Smooth muscle cell (in vitro differentiated cells): Measurements from ENCODE around the gene TBPL1. TPM values are rescaled to one million over a fixed set of nuclear protein-coding genes. Genes with fewer than 3 reads are reported as not detected.
"Not testable (repeated sequence)": the region's sequence is repeated elsewhere in the genome, so short reads cannot be mapped to it uniquely, and the experiment has no call there.

Source experiments
- DNase-seq: peaks from one replicate; lab custom pipeline; 2025; ENCODE audit not compliant: unreplicated experiment; lab: John Stamatoyannopoulos, UW
- H2AFZ ChIP-seq: fragments of 200-600 bp; sonication (generic); 2 replicates; pipeline ENCODE4 v1.6.0; 2016; ENCODE audit warnings: antibody characterized with exemption, low read depth, mild to moderate bottlenecking
- H3F3A ChIP-seq: fragments of 200-600 bp; sonication (generic); 2 replicates; pipeline ENCODE4 v1.6.0; 2017; ENCODE audit warnings: antibody characterized with exemption, low read depth
- H3K27ac ChIP-seq: fragments of 200-600 bp; sonication (generic); 2 replicates; pipeline ENCODE4 v1.5.1; 2016; ENCODE audit warnings: low read depth, mild to moderate bottlenecking
- H3K27me3 ChIP-seq: fragments of 200-600 bp; sonication (generic); 2 replicates; pipeline ENCODE4 v1.6.1; 2016; ENCODE audit warnings: low read depth, mild to moderate bottlenecking
- H3K36me3 ChIP-seq: fragments of 200-600 bp; sonication (generic); 2 replicates; pipeline ENCODE4 v1.5.1; 2016; ENCODE audit warnings: low read depth
- H3K4me1 ChIP-seq: fragments of 200-600 bp; sonication (generic); 2 replicates; pipeline ENCODE4 v1.5.1; 2016; ENCODE audit warnings: low read depth
- H3K4me2 ChIP-seq: fragments of 200-600 bp; sonication (generic); 2 replicates; pipeline ENCODE4 v1.6.0; 2016; ENCODE audit warnings: mild to moderate bottlenecking
- H3K4me3 ChIP-seq: fragments of 200-600 bp; sonication (generic); 2 replicates; pipeline ENCODE4 v1.5.1; 2016; ENCODE audit warnings: mild to moderate bottlenecking
- H3K79me2 ChIP-seq: fragments of 200-600 bp; sonication (generic); 2 replicates; pipeline ENCODE4 v1.6.0; 2016; ENCODE audit warnings: low read depth, mild to moderate bottlenecking
- H3K9ac ChIP-seq: fragments of 200-600 bp; sonication (generic); 2 replicates; pipeline ENCODE4 v1.6.0; 2016; ENCODE audit warnings: low read depth
- H3K9me3 ChIP-seq: fragments of 200-600 bp; sonication (generic); replicated peaks from 2 replicates; pipeline ENCODE4 v1.5.1; 2016; ENCODE audit warnings: low read depth
- H4K20me1 ChIP-seq: fragments of 200-600 bp; sonication (generic); 2 replicates; pipeline ENCODE4 v1.6.0; 2016; ENCODE audit warnings: low read depth
- CTCF ChIP-seq: fragments of 200-600 bp; sonication (generic); IDR thresholded peaks from 2 replicates; pipeline ENCODE4 v1.5.1; 2017; ENCODE audit warnings: borderline replicate concordance, mild to moderate bottlenecking, antibody characterized with exemption; ENCODE audit not compliant: insufficient read depth, poor library complexity, severe bottlenecking
- WGBS: methylation state at CpG from one replicate; pipeline ENCODE4 v1.1.7; 2016; ENCODE audit warnings: low lambda C conversion rate; 5-methylcytosine and 5-hydroxymethylcytosine counted together
- polyA plus RNA-seq: library from polyadenylated mRNA; unstranded; fragments of >200 nt; fragmentation: Nextera tagmentation; extraction: Ambion mirVana; gene quantifications from 2 replicates; pipeline ENCODE4 v1.2.1, GENCODE V29; 2016
- total RNA-seq: library from RNA; depleted of rRNA; stranded (reverse); fragments of >200 nt; gene quantifications from 2 replicates; pipeline ENCODE4 v1.2.3, GENCODE V29; 2014

TBPL1 gene
- total and polyA plus RNA-seq, 2 experiments from 2014 or later = 35.2 to 46.9 TPM

GRCh38 chr6:133965817-133966360, 12.9 kb downstream of the TBPL1 start:
- no peak for TF ChIP-seq CTCF
- Histone ChIP-seq H3K27ac (no peak overlapping the region), H3K36me3 (no peaks in the 10 kb centered on the region), H2AFZ (no peak overlapping the region), H3K4me1 (peaks cover 4% of the 10 kb centered on the region), H3K4me2 (no peak overlapping the region), H4K20me1 (peaks cover 87% of the 10 kb centered on the region), H3K4me3 (no peak overlapping the region), H3F3A (no peaks in the 10 kb centered on the region), H3K9me3 (no peaks in the 10 kb centered on the region), H3K9ac (no peak overlapping the region), H3K27me3 (no peaks in the 10 kb centered on the region), H3K79me2 (peaks cover 81% of the 10 kb centered on the region)
- no peak for DNase-seq
- WGBS = 74% methylated on average over 4 of the region's 4 CpGs

- H3K4me2 ChIP-seq = no peak overlapping the region
- H3K27ac ChIP-seq = no peak overlapping the region
- no peaks in the 10 kb centered on the region for H3K27me3 ChIP-seq
- TF ChIP-seq CTCF = no peak
- no peaks in the 10 kb centered on the region for H3K9me3 ChIP-seq
- no peak for DNase-seq
- no peaks in the 10 kb centered on the region for H3K36me3 ChIP-seq
- peaks cover 4% of the 10 kb centered on the region for H3K4me1 ChIP-seq
- no peak overlapping the region for H3K9ac ChIP-seq
- H3K79me2 ChIP-seq = peaks cover 81% of the 10 kb centered on the region
- 84% methylated on average over 5 of the region's 5 CpGs for WGBS
- no peaks in the 10 kb centered on the region for H3F3A ChIP-seq
- peaks cover 87% of the 10 kb centered on the region for H4K20me1 ChIP-seq
- H2AFZ ChIP-seq = no peak overlapping the region
- H3K4me3 ChIP-seq = no peak overlapping the region
Observed at GRCh38 chr6:133966654-133967329, 13.8 kb downstream of the TBPL1 start.

- no peaks in the 10 kb centered on the region for H3K36me3 ChIP-seq
- no peak overlapping the region for H3K4me3 ChIP-seq
- no peaks in the 10 kb centered on the region for H3K27me3 ChIP-seq
- H3K9me3 ChIP-seq = no peaks in the 10 kb centered on the region
- H2AFZ ChIP-seq = no peak overlapping the region
- no peak for TF ChIP-seq CTCF
- H3F3A ChIP-seq = no peaks in the 10 kb centered on the region
- WGBS = 92% methylated on average over 4 of the region's 4 CpGs
- DNase-seq = no peak
- H3K9ac ChIP-seq = no peak overlapping the region
- H3K27ac ChIP-seq = no peak overlapping the region
- peaks cover 87% of the 10 kb centered on the region for H4K20me1 ChIP-seq
- no peak overlapping the region for H3K4me2 ChIP-seq
- H3K79me2 ChIP-seq = peaks cover 81% of the 10 kb centered on the region
- no peaks in the 10 kb centered on the region for H3K4me1 ChIP-seq
Observed at GRCh38 chr6:133967347-133967746, 14.3 kb downstream of the TBPL1 start.

GRCh38 chr6:133967835-133968234, 14.8 kb downstream of the TBPL1 start:
- not testable (repeated sequence) for H3K36me3 ChIP-seq, H3K9ac ChIP-seq, H3K4me1 ChIP-seq, DNase-seq, H3K4me2 ChIP-seq, H3K27ac ChIP-seq, H3F3A ChIP-seq, H3K4me3 ChIP-seq, H2AFZ ChIP-seq, H3K9me3 ChIP-seq, H3K27me3 ChIP-seq
- Histone ChIP-seq H3K79me2 (peaks cover 76% of the 10 kb centered on the region), H4K20me1 (peaks cover 87% of the 10 kb centered on the region)
- 59% methylated on average over 8 of the region's 8 CpGs for WGBS
